GM23338 (cell line): Measurements from ENCODE around the gene TBCC. TPM values are rescaled to one million over a fixed set of nuclear protein-coding genes. Genes with fewer than 3 reads are reported as not detected.

Source experiments
- ATAC-seq: fragments of 200-7000 bp; cut with Tn5 transposase; 3 replicates; pipeline ENCODE4 v1.9.1; 2020
- DNase-seq: peaks from one replicate; pipeline ENCODE4 v3.0.0-alpha.2; 2015; ENCODE audit warnings: low spot score
- H2AFZ ChIP-seq: fragments of 200-600 bp; sonication (generic); 2 replicates; pipeline ENCODE4 v1.8.0; 2016; ENCODE audit warnings: antibody characterized with exemption, mild to moderate bottlenecking, moderate library complexity
- H3F3A ChIP-seq: fragments of 200-600 bp; sonication (generic); replicated peaks from 2 replicates; pipeline ENCODE4 v1.8.0; 2017; ENCODE audit warnings: antibody characterized with exemption, mixed run types, low read depth
- H3K27ac ChIP-seq: fragments of 200-600 bp; sonication (generic); 2 replicates; pipeline ENCODE4 v1.6.1; 2016; ENCODE audit warnings: low read depth
- H3K27me3 ChIP-seq: fragments of 200-600 bp; sonication (generic); 2 replicates; pipeline ENCODE4 v1.8.0; 2016; ENCODE audit warnings: mild to moderate bottlenecking, mixed run types, moderate library complexity; ENCODE audit not compliant: insufficient read depth
- H3K36me3 ChIP-seq: fragments of 200-600 bp; sonication (generic); 2 replicates; pipeline ENCODE4 v1.8.0; 2016; ENCODE audit warnings: mild to moderate bottlenecking; ENCODE audit not compliant: insufficient read depth
- H3K4me1 ChIP-seq: fragments of 200-600 bp; sonication (generic); 2 replicates; pipeline ENCODE4 v1.8.0; 2016; ENCODE audit warnings: mild to moderate bottlenecking, moderate library complexity; ENCODE audit not compliant: insufficient read depth
- H3K4me2 ChIP-seq: fragments of 200-600 bp; sonication (generic); 2 replicates; pipeline ENCODE4 v1.7.1; 2017; ENCODE audit warnings: mixed run types
- H3K4me3 ChIP-seq: fragments of 200-600 bp; sonication (generic); 2 replicates; pipeline ENCODE4 v1.6.1; 2016; ENCODE audit warnings: mixed run types
- H3K79me2 ChIP-seq: fragments of 200-600 bp; sonication (generic); replicated peaks from 2 replicates; pipeline ENCODE4 v1.8.0; 2017; ENCODE audit warnings: mild to moderate bottlenecking; ENCODE audit not compliant: insufficient read depth
- H3K9me2 ChIP-seq: fragments of 200-600 bp; sonication (generic); 2 replicates; pipeline ENCODE4 v1.8.0; 2017; ENCODE audit not compliant: insufficient read depth
- H4K20me1 ChIP-seq: fragments of 200-600 bp; sonication (generic); replicated peaks from 2 replicates; pipeline ENCODE4 v1.8.0; 2017; ENCODE audit warnings: mild to moderate bottlenecking; ENCODE audit not compliant: insufficient read depth
- H3K27ac Mint-ChIP-seq: 2 replicates; pipeline ENCODE4 v1.8.0; 2020; ENCODE audit warnings: inconsistent platforms, mild to moderate bottlenecking, moderate library complexity, mixed read lengths
- H3K27me3 Mint-ChIP-seq: 3 replicates; pipeline ENCODE4 v1.8.0; 2022; ENCODE audit warnings: low read depth, mild to moderate bottlenecking, moderate library complexity, mixed read lengths, inconsistent platforms; ENCODE audit not compliant: insufficient read depth, poor library complexity
- H3K36me3 Mint-ChIP-seq: 3 replicates; pipeline ENCODE4 v1.8.0; 2021; ENCODE audit warnings: low read depth, mild to moderate bottlenecking, inconsistent platforms, moderate library complexity, mixed read lengths
- H3K4me1 Mint-ChIP-seq: 3 replicates; pipeline ENCODE4 v1.8.0; 2020; ENCODE audit warnings: mild to moderate bottlenecking, inconsistent platforms, mixed read lengths
- H3K4me3 Mint-ChIP-seq: 3 replicates; pipeline ENCODE4 v1.8.0; 2021; ENCODE audit warnings: moderate library complexity, mild to moderate bottlenecking, inconsistent platforms, mixed read lengths
- H3K9me3 Mint-ChIP-seq: 3 replicates; pipeline ENCODE4 v1.8.0; 2020; ENCODE audit warnings: moderate library complexity, mild to moderate bottlenecking, inconsistent platforms, mixed read lengths
- EZH2 ChIP-seq: fragments of 200-600 bp; sonication (generic); IDR thresholded peaks from one replicate; pipeline ENCODE4 v1.8.0; 2017; ENCODE audit warnings: antibody characterized with exemption, mild to moderate bottlenecking, low read depth; ENCODE audit not compliant: unreplicated experiment
- NANOG ChIP-seq: IDR thresholded peaks from 2 replicates; pipeline ENCODE4 v1.6.1; 2016; ENCODE audit warnings: antibody characterized with exemption, borderline replicate concordance
- POLR2AphosphoS5 ChIP-seq: IDR thresholded peaks from 2 replicates; pipeline ENCODE4 v1.6.1; 2016; ENCODE audit warnings: antibody characterized with exemption, low read depth
- STAT1 ChIP-seq: IDR thresholded peaks from one replicate; pipeline ENCODE4 v1.6.1; 2016; ENCODE audit warnings: antibody characterized with exemption; ENCODE audit not compliant: unreplicated experiment
- ZNF331 ChIP-seq: fragments of 250-450 bp; sonication (Bioruptor Pico); IDR thresholded peaks from 2 replicates; pipeline ENCODE4 v1.5.0; 2020; ENCODE audit warnings: low read depth, mild to moderate bottlenecking, moderate library complexity
- polyA plus RNA-seq: library from polyadenylated mRNA; unstranded; fragments of >200 nt; fragmentation: Nextera tagmentation; extraction: Ambion mirVana; gene quantifications from 2 replicates; pipeline ENCODE4 v1.2.1, GENCODE V29; 2016
- total RNA-seq: library from RNA; depleted of rRNA; stranded (reverse); fragments of >200 nt; shearing (Covaris generic); gene quantifications from 2 replicates; pipeline ENCODE4 v1.2.3, GENCODE V29; 2014
- TF ChIP-seq, protein P1 (sequence below): fragments of 250-450 bp; sonication (Bioruptor Pico); IDR thresholded peaks from 2 replicates; pipeline ENCODE4 v1.5.0; 2020; ENCODE audit warnings: mild to moderate bottlenecking, moderate library complexity
- TF ChIP-seq, protein P2 (sequence below), 2 experiments: fragments of 200-600 bp in 1 of 2; sonication (generic) in 1 of 2; conservative IDR thresholded peaks; 2 replicates each; pipeline versions ENCODE4 v1.5.1 to v1.6.1; 2016 to 2017; ENCODE audit warnings: antibody characterized with exemption in 2 of 2, low read depth in 2 of 2, mild to moderate bottlenecking in 2 of 2, moderate library complexity in 1 of 2
- TF ChIP-seq, protein P3 (sequence below): IDR thresholded peaks from one replicate; pipeline ENCODE4 v1.6.1; 2018; ENCODE audit warnings: antibody characterized with exemption; ENCODE audit not compliant: unreplicated experiment

Gene TBCC
- total and polyA plus RNA-seq, 2 experiments from 2014 or later: 45.0 to 48.3 TPM

DNA sequence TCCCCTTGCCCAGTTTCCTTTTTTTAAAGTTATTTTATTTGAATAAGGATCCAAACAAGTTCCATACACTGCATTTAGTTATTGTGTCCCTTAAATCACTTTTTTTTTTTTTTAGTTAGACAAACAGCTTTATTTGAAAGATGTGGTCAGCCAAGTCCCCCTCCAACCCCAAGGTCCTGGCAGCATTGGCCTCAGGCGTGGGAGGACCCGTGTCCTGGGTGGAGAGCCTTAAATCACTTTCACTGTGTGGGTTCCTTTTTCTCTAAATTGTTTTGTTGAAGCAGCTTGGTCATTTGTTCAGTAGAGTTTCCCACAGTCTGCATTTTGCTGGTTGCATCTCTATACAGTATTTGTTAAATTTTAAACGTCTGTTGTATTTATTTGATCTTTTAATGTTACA lies 5.2 kb upstream of the TBCC start:
- Histone ChIP-seq H3K4me1 (peaks cover 8% of the 10 kb centered on the region), H3K79me2 (peaks cover 22% of the 10 kb centered on the region), H3K4me3 (no peak overlapping the region), H3K36me3 (no peaks in the 10 kb centered on the region), H4K20me1 (no peaks in the 10 kb centered on the region; the same call in 1 of the 2 replicates), H3F3A (peaks cover 6% of the 10 kb centered on the region; the same call in 1 of the 2 replicates), H3K27ac (no peak overlapping the region), H3K27me3 (no peaks in the 10 kb centered on the region), H2AFZ (no peak overlapping the region), H3K9me2 (no peaks in the 10 kb centered on the region), H3K4me2 (no peak overlapping the region)
- no peak overlapping the region for H3K27ac Mint-ChIP-seq
- no peak overlapping the region for H3K4me3 Mint-ChIP-seq
- no peaks in the 10 kb centered on the region for H3K9me3 Mint-ChIP-seq
- TF ChIP-seq EZH2 (no peak), POLR2AphosphoS5 (no peak), NANOG (no peak), ZNF331 (CRISPR knock-in tag) (no peak), STAT1 (no peak)
- TF ChIP-seq, protein P1, sequence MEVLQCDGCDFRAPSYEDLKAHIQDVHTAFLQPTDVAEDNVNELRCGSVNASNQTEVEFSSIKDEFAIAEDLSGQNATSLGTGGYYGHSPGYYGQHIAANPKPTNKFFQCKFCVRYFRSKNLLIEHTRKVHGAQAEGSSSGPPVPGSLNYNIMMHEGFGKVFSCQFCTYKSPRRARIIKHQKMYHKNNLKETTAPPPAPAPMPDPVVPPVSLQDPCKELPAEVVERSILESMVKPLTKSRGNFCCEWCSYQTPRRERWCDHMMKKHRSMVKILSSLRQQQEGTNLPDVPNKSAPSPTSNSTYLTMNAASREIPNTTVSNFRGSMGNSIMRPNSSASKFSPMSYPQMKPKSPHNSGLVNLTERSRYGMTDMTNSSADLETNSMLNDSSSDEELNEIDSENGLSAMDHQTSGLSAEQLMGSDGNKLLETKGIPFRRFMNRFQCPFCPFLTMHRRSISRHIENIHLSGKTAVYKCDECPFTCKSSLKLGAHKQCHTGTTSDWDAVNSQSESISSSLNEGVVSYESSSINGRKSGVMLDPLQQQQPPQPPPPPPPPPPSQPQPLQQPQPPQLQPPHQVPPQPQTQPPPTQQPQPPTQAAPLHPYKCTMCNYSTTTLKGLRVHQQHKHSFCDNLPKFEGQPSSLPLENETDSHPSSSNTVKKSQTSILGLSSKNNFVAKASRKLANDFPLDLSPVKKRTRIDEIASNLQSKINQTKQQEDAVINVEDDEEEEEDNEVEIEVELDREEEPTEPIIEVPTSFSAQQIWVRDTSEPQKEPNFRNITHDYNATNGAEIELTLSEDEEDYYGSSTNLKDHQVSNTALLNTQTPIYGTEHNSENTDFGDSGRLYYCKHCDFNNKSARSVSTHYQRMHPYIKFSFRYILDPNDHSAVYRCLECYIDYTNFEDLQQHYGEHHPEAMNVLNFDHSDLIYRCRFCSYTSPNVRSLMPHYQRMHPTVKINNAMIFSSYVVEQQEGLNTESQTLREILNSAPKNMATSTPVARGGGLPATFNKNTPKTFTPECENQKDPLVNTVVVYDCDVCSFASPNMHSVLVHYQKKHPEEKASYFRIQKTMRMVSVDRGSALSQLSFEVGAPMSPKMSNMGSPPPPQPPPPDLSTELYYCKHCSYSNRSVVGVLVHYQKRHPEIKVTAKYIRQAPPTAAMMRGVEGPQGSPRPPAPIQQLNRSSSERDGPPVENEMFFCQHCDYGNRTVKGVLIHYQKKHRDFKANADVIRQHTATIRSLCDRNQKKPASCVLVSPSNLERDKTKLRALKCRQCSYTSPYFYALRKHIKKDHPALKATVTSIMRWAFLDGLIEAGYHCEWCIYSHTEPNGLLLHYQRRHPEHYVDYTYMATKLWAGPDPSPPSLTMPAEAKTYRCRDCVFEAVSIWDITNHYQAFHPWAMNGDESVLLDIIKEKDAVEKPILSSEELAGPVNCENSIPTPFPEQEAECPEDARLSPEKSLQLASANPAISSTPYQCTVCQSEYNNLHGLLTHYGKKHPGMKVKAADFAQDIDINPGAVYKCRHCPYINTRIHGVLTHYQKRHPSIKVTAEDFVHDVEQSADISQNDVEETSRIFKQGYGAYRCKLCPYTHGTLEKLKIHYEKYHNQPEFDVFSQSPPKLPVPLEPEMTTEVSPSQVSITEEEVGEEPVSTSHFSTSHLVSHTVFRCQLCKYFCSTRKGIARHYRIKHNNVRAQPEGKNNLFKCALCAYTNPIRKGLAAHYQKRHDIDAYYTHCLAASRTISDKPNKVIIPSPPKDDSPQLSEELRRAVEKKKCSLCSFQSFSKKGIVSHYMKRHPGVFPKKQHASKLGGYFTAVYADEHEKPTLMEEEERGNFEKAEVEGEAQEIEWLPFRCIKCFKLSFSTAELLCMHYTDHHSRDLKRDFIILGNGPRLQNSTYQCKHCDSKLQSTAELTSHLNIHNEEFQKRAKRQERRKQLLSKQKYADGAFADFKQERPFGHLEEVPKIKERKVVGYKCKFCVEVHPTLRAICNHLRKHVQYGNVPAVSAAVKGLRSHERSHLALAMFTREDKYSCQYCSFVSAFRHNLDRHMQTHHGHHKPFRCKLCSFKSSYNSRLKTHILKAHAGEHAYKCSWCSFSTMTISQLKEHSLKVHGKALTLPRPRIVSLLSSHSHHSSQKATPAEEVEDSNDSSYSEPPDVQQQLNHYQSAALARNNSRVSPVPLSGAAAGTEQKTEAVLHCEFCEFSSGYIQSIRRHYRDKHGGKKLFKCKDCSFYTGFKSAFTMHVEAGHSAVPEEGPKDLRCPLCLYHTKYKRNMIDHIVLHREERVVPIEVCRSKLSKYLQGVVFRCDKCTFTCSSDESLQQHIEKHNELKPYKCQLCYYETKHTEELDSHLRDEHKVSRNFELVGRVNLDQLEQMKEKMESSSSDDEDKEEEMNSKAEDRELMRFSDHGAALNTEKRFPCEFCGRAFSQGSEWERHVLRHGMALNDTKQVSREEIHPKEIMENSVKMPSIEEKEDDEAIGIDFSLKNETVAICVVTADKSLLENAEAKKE: no peak
- TF ChIP-seq, protein P2, sequence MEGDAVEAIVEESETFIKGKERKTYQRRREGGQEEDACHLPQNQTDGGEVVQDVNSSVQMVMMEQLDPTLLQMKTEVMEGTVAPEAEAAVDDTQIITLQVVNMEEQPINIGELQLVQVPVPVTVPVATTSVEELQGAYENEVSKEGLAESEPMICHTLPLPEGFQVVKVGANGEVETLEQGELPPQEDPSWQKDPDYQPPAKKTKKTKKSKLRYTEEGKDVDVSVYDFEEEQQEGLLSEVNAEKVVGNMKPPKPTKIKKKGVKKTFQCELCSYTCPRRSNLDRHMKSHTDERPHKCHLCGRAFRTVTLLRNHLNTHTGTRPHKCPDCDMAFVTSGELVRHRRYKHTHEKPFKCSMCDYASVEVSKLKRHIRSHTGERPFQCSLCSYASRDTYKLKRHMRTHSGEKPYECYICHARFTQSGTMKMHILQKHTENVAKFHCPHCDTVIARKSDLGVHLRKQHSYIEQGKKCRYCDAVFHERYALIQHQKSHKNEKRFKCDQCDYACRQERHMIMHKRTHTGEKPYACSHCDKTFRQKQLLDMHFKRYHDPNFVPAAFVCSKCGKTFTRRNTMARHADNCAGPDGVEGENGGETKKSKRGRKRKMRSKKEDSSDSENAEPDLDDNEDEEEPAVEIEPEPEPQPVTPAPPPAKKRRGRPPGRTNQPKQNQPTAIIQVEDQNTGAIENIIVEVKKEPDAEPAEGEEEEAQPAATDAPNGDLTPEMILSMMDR (conservative IDR thresholded peaks at IDR 0.05; ENCODE audit: low read depth in 2 of 2): no peak
- TF ChIP-seq, protein P3, sequence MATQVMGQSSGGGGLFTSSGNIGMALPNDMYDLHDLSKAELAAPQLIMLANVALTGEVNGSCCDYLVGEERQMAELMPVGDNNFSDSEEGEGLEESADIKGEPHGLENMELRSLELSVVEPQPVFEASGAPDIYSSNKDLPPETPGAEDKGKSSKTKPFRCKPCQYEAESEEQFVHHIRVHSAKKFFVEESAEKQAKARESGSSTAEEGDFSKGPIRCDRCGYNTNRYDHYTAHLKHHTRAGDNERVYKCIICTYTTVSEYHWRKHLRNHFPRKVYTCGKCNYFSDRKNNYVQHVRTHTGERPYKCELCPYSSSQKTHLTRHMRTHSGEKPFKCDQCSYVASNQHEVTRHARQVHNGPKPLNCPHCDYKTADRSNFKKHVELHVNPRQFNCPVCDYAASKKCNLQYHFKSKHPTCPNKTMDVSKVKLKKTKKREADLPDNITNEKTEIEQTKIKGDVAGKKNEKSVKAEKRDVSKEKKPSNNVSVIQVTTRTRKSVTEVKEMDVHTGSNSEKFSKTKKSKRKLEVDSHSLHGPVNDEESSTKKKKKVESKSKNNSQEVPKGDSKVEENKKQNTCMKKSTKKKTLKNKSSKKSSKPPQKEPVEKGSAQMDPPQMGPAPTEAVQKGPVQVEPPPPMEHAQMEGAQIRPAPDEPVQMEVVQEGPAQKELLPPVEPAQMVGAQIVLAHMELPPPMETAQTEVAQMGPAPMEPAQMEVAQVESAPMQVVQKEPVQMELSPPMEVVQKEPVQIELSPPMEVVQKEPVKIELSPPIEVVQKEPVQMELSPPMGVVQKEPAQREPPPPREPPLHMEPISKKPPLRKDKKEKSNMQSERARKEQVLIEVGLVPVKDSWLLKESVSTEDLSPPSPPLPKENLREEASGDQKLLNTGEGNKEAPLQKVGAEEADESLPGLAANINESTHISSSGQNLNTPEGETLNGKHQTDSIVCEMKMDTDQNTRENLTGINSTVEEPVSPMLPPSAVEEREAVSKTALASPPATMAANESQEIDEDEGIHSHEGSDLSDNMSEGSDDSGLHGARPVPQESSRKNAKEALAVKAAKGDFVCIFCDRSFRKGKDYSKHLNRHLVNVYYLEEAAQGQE: no peak
- no peak for ATAC-seq
- peaks cover 30% of the 10 kb centered on the region for H3K4me1 Mint-ChIP-seq
- H3K27me3 Mint-ChIP-seq: peaks cover 4% of the 10 kb centered on the region
- H3K36me3 Mint-ChIP-seq: peaks cover 8% of the 10 kb centered on the region
- no peak for DNase-seq
